Common myeloid progenitor, CD34-positive (primary cell): ENCODE data around the gene CFAP73.
A peak's percentile ranks its signal among the peaks of the same experiment; 100 is the strongest.

ENCODE experiments used
- CTCF ChIA-PET: fragments of 350-600 bp; sonication (Branson Sonifier 250); formaldehyde crosslinking; loops from one replicate; lab custom pipeline; 2021; ENCODE audit warnings: antibody characterized with exemption; lab: Charles Lee
- POLR2A ChIA-PET: fragments of 350-600 bp; sonication (Branson Sonifier 250); formaldehyde crosslinking; loops from one replicate; lab custom pipeline; 2021; ENCODE audit warnings: antibody characterized with exemption; lab: Charles Lee
- DNase-seq, 3 donors: peaks; one replicate each; pipeline versions ENCODE4 v3.0.0 to v3.0.0-alpha.2; 2013
- H3K27ac ChIP-seq, 2 experiments: 1 replicate in 1 of 2; 2 replicates in 1 of 2; pipeline ENCODE4 v1.7.0; 2013; ENCODE audit warnings: inconsistent platforms in 2 of 2, low read length in 2 of 2, mild to moderate bottlenecking in 2 of 2, low read depth in 1 of 2, moderate library complexity in 1 of 2; ENCODE audit not compliant: severe bottlenecking in 2 of 2, insufficient read depth in 1 of 2, poor library complexity in 1 of 2
- H3K27me3 ChIP-seq, 5 experiments: replicated peaks in 2 of 5; 1 replicate in 3 of 5; 2 replicates in 2 of 5; pipeline versions ENCODE4 v1.6.1 to v1.7.0; 2013; ENCODE audit warnings: low read length in 4 of 5, mild to moderate bottlenecking in 2 of 5, moderate library complexity in 2 of 5, inconsistent platforms in 1 of 5; ENCODE audit not compliant: insufficient read depth in 5 of 5, control insufficient read depth in 4 of 5
- H3K36me3 ChIP-seq, 4 experiments: 1 replicate in 2 of 4; 2 replicates in 2 of 4; pipeline versions ENCODE4 v1.6.1 to v1.7.0; 2013; ENCODE audit warnings: low read length in 3 of 4, control low read depth in 1 of 4, mild to moderate bottlenecking in 1 of 4; ENCODE audit not compliant: control insufficient read depth in 4 of 4, insufficient read depth in 4 of 4
- H3K4me1 ChIP-seq, 4 experiments: 1 replicate in 3 of 4; 2 replicates in 1 of 4; pipeline versions ENCODE4 v1.6.1 to v1.7.1; 2013; ENCODE audit warnings: low read length in 3 of 4, mild to moderate bottlenecking in 3 of 4, control low read depth in 1 of 4, inconsistent platforms in 1 of 4, moderate library complexity in 1 of 4; ENCODE audit not compliant: control insufficient read depth in 4 of 4, insufficient read depth in 4 of 4; ENCODE audit errors: control extremely low read depth in 1 of 4
- H3K4me3 ChIP-seq, 7 experiments: 1 replicate in 4 of 7; 2 replicates in 3 of 7; pipeline versions ENCODE4 v1.5.1 to v1.7.0; 2013; ENCODE audit warnings: mild to moderate bottlenecking in 7 of 7, low read length in 6 of 7, moderate library complexity in 6 of 7, inconsistent platforms in 2 of 7, low read depth in 2 of 7, control low read depth in 1 of 7; ENCODE audit not compliant: insufficient read depth in 4 of 7, control insufficient read depth in 1 of 7; ENCODE audit errors: extremely low read depth in 1 of 7
- H3K9me3 ChIP-seq, 5 experiments: 1 replicate in 4 of 5; 2 replicates in 1 of 5; pipeline versions ENCODE4 v1.6.1 to v1.7.1; 2013; ENCODE audit warnings: low read length in 4 of 5, mild to moderate bottlenecking in 2 of 5, inconsistent platforms in 1 of 5, low read depth in 1 of 5, moderate library complexity in 1 of 5; ENCODE audit not compliant: control insufficient read depth in 4 of 5, insufficient read depth in 2 of 5; ENCODE audit errors: control extremely low read depth in 1 of 5
- WGBS: methylation state at CpG from one replicate; pipeline ENCODE4 v1.1.5; 2013; ENCODE audit not compliant: insufficient coverage; 5-methylcytosine and 5-hydroxymethylcytosine counted together

CFAP73 gene

DNA sequence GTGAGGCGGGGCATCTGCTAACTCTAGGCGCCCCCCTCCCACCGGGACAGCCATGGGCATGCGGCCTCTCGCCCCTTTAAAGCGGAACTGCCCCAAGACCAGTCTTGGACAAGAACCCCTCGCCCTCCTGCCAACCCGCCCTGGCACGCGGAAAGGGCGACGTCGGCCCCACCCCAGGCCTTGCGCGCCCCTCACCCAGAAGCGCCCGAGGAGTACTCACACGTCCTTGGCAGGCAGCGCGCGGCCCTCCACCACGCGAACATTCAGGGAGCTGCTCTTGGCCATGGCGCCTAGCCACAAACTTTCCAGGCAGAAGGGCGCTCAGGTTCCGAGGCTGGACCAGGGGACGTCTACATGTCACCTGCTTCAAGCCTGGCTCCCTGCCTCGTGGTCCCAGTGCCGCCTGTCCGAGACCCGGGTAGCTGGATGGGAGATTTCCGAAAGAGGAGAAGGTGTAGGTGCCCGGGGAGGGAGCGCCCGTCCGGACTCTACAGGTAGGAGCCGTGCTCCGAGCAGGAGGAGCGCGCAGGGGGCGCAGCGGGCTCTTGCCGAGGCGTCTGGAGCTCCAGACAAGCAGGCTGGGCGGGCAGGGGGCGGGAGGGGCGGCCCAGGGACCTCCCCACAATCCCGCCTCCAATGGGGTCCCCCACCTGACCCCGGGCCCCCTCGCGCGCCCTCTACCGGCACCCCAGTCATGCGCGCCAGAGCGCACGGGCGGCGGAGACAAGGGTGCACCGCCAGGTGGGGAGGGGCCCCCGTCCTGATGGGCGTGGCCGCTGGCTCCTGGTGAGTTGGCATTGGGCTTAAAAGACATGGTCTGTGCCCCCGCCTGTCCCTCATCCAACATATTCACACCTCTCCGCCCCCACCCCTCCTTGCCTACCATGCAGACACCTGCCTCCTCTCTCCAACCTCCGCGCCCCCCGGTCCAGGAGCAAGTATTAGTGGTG is 14.1 kb upstream of the CFAP73 start, which contains the start of gene RASAL1:
TSS of gene RASAL1 (minus strand) at position 584 of the 950 bp plus-strand sequence. CDS start at position 285, 299 bp downstream.
- DNase-seq, result peak; percentile 81 to 88 (median 85)
- Histone ChIP-seq H3K4me3 (peak within 1 kb of the TSS; percentile 17 to 74 (median 53)), H3K27ac (no peak within 1 kb of the TSS), H3K27me3 (peaks cover 0 to 10% (median 2%) of the 10 kb centered on the region in 5 experiments), H3K36me3 (no peaks in the 10 kb centered on the region), H3K4me1 (peaks cover 3 to 27% (median 19%) of the 10 kb centered on the region in 4 experiments), H3K9me3 (no peaks in the 10 kb centered on the region)
- POLR2A ChIA-PET, result no interaction called here
- WGBS, result 8% methylated on average over 50 of the region's 68 CpGs
- CTCF ChIA-PET, result interaction anchor here (0.6 to 11.0 kb wide), 7 partner anchors 15 to 87 kb away, joined by 3 to 149 read pairs (median 14); partner anchors contain the start of gene CFAP73

DNA sequence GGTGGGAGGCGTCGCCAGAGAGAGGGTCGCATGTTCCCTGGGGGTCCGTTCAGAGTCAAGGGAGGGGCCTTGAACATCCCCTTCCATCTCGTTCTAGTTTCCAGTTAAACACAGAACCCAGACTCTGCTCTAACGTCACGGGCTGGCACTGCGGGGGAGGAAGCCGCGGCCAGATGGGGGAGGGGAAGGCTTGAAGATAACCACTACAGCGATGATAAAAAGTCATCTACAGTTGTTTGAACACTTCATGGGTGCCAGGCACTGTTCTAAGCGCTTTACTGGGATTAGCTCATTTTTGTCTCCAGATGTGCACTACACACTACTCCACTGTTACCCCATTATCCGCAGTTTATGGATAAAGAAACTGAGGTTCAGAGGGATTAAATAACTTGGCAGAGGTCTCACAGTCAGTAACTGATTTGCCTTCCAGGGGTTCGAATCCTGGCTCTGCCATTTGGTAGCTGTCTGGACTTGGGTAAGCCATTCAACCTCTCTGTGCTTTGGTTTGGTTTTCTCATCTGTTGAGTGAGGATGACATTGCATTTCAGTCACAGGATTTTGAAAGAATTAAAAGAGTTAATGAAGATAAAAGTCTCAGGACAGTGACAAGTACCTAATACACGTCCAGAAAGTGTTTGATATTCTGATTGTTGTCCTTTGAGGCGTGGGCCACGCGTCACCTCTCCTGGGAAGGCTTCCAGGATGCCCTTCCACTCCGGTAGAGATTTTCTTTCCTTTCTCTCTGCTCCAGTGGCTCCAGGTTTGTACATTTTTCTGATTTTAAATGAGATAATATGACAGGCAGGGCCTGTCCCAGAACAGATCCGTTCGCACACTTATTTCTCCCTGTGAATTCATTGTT is 13.2 kb upstream of the CFAP73 start:
- Histone ChIP-seq H3K9me3 (no peaks in the 10 kb centered on the region), H3K27me3 (peaks cover 0 to 10% (median 2%) of the 10 kb centered on the region in 5 experiments), H3K27ac (no peak overlapping the region), H3K36me3 (no peaks in the 10 kb centered on the region), H3K4me1 (peaks cover 3 to 27% (median 19%) of the 10 kb centered on the region in 4 experiments), H3K4me3 (peak overlapping the region in 6 of 7 experiments; percentile 19 to 74 (median 50))
- DNase-seq, result peak; percentile 57 to 85 (median 85)
- CTCF ChIA-PET, result interaction anchor here (0.6 to 11.0 kb wide), 7 partner anchors 14 to 143 kb away, joined by 3 to 149 read pairs (median 14); partner anchors contain the start of gene CFAP73
- 54% methylated on average over 17 of the region's 21 CpGs for WGBS
- POLR2A ChIA-PET, result no interaction called here

DNA sequence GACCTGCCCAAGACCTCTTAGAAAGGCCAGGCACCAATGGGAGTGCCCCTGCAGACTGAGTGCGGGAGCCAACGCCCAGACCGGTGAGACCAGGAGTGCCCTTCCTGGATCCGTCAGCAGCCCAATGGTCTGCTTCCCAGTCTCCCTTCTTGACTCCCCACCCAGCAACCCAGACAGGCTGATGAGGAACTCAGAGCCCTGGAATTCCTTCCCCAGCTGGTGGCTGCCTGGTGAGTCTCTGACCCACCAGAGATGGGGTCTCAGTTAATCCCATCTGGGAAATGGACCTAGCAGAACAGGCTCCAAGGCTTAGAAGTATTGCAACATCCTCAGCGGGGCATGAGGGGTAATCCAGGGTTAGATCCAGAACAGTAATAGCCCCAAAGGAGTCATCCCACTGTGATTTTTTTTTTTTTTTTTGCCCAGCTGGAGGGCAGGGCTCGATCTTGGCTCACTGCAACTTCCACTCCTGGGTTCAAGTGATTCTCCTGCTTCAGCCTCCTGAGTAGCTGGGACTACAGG is 12.5 kb upstream of the CFAP73 start:
- DNase-seq, result no peak
- peaks cover 0 to 10% (median 2%) of the 10 kb centered on the region in 5 experiments for H3K27me3 ChIP-seq
- 96% methylated on average over 6 of the region's 6 CpGs for WGBS
- H3K4me1 ChIP-seq, result peaks cover 3 to 34% (median 20%) of the 10 kb centered on the region in 4 experiments
- no peak overlapping the region for H3K27ac ChIP-seq
- H3K9me3 ChIP-seq, result no peaks in the 10 kb centered on the region
- POLR2A ChIA-PET, result no interaction called here
- CTCF ChIA-PET, result interaction anchor here (0.9 to 11.0 kb wide), 8 partner anchors 13 to 144 kb away, joined by 3 to 149 read pairs (median 10); partner anchors contain the start of gene CFAP73
- H3K36me3 ChIP-seq, result no peaks in the 10 kb centered on the region
- no peak overlapping the region for H3K4me3 ChIP-seq

DNA sequence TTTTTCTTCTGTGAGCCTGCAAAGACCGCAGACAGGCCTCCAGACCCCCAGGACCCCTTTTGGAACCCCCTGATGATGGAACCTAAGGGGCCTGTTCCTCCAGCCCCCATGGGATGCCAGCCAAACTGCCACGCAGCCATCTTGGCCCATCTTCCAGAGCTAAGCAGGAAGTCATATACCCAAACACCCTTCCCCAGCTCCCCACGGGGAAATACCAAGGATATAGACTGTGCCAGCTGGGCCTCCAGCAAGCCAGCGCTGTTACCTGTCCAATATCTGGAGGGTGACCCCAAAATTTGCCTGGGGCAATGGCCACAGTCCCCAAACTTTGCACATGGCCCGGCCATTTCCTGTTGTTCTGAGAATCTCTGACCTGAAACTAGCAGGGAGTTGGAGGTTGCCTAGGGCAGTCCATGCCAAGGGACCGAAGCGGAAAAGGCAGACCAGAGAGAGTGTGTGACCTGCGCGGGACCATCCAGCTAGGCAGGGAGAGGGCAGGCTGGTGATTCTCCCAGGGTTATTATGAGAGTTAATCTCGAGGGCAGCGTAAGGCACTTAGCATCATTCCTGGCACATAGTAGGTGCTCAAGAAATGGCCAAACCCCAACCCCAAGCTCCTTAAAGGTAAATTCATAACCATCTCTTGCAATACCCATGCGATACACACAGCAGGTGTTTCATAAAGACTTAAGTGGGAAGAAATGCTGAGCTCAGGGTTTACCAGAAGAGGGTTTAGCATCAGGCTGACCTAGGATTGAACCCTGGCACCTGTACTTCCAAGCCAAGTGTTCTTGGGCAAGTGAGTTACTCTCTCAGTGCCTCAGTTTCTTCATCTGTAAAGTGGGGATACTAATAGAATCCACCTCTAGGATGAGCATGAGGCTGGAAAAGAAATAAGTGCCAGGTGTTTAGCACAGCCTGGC is 11.4 kb upstream of the CFAP73 start:
- CTCF ChIA-PET, result interaction anchor here (0.9 to 11.0 kb wide), 9 partner anchors 12 to 47 kb away, joined by 3 to 149 read pairs (median 4); partner anchors contain the start of gene CFAP73
- Histone ChIP-seq H3K36me3 (no peaks in the 10 kb centered on the region), H3K27ac (no peak overlapping the region), H3K9me3 (no peaks in the 10 kb centered on the region), H3K27me3 (peaks cover 0 to 10% (median 2%) of the 10 kb centered on the region in 5 experiments), H3K4me3 (no peak overlapping the region), H3K4me1 (peaks cover 3 to 44% (median 31%) of the 10 kb centered on the region in 4 experiments)
- DNase-seq, result no peak
- POLR2A ChIA-PET, result no interaction called here
- 83% methylated on average over 12 of the region's 12 CpGs for WGBS

DNA sequence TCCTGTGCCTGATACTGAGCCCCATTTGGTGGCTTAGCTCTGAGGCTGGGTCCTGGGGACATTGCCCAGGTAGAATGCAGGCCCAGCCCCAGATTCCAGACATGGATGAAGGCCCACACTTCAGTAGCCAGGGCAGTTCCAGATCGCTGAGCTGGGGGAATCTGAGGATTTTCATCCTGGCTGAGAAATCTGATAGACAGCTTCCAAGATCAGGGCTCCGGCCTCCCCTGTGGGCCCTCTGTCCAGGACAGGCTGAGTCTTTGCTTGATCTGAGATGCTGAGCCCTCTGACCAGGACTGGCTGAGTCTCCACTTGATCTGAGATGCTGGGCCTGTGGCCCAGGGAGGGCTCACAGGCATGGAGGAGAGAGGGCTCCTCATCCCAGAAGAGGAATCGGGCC is 10.7 kb upstream of the CFAP73 start:
- H3K27ac ChIP-seq, result no peak overlapping the region
- H3K27me3 ChIP-seq, result peaks cover 0 to 10% (median 2%) of the 10 kb centered on the region in 5 experiments
- no peak overlapping the region for H3K4me3 ChIP-seq
- POLR2A ChIA-PET, result no interaction called here
- H3K4me1 ChIP-seq, result peaks cover 3 to 48% (median 32%) of the 10 kb centered on the region in 4 experiments
- no peak for DNase-seq
- H3K36me3 ChIP-seq, result no peaks in the 10 kb centered on the region
- CTCF ChIA-PET, result interaction anchor here (1.2 to 11.0 kb wide), 6 partner anchors 12 to 39 kb away, joined by 3 to 149 read pairs (median 4); partner anchors contain the start of gene CFAP73
- WGBS, result 93% methylated on average over 3 of the region's 3 CpGs
- no peaks in the 10 kb centered on the region for H3K9me3 ChIP-seq
